ENCODE data around the gene RPL32.

GRCh38 chr3:12825156-12825555 lies 16.2 kb downstream of the RPL32 start:
- TF ChIP-seq, protein P1, sequence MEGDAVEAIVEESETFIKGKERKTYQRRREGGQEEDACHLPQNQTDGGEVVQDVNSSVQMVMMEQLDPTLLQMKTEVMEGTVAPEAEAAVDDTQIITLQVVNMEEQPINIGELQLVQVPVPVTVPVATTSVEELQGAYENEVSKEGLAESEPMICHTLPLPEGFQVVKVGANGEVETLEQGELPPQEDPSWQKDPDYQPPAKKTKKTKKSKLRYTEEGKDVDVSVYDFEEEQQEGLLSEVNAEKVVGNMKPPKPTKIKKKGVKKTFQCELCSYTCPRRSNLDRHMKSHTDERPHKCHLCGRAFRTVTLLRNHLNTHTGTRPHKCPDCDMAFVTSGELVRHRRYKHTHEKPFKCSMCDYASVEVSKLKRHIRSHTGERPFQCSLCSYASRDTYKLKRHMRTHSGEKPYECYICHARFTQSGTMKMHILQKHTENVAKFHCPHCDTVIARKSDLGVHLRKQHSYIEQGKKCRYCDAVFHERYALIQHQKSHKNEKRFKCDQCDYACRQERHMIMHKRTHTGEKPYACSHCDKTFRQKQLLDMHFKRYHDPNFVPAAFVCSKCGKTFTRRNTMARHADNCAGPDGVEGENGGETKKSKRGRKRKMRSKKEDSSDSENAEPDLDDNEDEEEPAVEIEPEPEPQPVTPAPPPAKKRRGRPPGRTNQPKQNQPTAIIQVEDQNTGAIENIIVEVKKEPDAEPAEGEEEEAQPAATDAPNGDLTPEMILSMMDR (IDR thresholded peaks at IDR 0.05; ENCODE audit: low read depth, low read length, missing input control) = no peak
- TF ChIP-seq, protein P2, sequence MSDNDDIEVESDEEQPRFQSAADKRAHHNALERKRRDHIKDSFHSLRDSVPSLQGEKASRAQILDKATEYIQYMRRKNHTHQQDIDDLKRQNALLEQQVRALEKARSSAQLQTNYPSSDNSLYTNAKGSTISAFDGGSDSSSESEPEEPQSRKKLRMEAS (IDR thresholded peaks at IDR 0.05) = no peak
- no peak for TF ChIP-seq RAD21 (IDR thresholded peaks at IDR 0.05)
